GM21381 (cell line): ENCODE measurements around the gene MRPS2.

Source experiments
- ATAC-seq: cut with Tn5 transposase; IDR thresholded peaks from one replicate; pipeline ENCODE4 v1.9.1; 2021; ENCODE audit warnings: mild to moderate bottlenecking, moderate library complexity; ENCODE audit not compliant: unreplicated experiment

MRPS2 gene

GRCh38 chr9:135498381-135499126, 1.9 kb upstream of the MRPS2 start:
- ATAC-seq = no peak

DNA sequence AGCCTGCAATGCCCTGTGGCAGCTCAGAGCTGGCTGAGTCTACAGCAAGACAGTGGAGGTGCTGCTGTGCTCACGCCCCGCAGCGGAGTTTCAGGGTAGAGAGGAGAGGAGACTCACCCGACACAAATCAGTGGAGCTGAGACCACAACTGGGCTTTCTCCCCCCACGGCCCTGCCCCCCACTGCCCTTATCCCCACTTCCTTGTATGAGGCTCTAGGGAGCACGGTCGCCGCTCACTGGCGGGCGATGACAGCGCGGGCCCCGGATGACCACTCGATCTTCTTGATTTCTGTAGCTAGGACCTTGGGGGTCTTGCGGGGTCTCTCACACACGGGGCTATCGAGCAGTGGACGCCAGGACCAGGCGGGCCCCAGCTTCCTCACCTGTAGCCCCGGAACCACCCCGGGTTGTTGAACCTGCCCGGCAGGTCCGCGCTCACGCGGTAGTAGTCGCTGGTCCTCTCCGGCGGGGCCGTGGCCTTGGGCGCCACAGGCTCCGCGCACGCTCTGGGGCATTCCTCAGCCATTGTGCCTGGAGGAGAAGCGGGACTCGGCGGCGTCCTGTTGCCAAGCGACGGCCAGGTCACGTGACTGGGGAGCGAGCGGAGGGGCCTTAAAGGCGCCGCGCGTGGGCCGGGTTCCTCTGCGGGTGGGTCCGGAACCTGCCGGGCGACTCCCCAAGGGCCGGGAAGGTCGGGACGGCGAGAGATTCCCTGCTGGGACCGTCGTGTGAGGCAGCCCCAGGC, 984 bp upstream of the MRPS2 start:
- ATAC-seq = peak; percentile 52

DNA sequence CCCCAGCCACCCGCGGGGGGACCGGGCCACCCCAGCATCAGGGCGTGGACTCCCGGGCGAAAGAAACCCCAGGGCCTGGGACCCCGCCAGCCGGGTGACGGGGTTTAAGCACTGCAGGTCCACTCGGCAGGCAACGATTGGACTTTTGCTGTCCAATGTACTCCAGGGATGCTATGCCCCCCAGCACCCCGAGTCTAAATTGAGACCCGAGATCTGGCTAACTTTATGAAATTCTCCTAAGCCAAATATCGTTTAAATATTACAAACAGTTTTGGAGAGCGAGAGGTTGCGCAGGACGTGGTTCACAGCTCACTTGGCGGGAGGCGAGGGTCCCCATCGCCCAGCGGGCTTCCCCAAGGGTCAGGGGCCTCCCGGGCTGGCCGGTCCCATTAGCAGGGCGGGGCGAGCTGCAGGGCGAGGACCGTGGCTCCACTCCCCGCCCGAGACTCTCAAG, 384 bp upstream of the MRPS2 start:
- peak; percentile 16 for ATAC-seq

- no peak for ATAC-seq
Measured at GRCh38 chr9:135501261-135502167, 1.0 kb downstream of the MRPS2 start.

- no peak for ATAC-seq
Measured at GRCh38 chr9:135502168-135502872, 1.8 kb downstream of the MRPS2 start.

DNA sequence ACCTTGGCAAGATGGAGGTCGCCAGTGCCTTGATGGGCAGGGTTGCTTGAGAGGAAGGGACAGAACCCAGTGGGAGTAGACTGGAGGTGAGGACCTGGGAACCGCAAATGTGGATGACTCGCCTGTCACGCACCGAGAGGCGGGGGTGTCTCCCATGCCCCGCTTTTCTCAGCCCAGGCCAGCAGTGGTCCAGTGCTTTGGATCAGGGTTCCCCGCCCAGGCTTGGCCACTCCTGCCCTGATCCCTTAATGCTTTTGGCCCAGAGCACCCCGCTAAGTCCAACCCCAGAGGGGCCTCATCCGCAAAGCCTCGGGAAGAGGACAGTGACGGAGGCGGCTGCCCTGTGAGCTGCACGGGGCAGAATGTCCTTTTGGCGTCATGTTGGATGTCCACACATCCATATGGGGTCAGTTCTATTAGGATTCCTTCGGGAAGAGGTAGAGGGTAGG, 2.4 kb downstream of the MRPS2 start:
- no peak for ATAC-seq

DNA sequence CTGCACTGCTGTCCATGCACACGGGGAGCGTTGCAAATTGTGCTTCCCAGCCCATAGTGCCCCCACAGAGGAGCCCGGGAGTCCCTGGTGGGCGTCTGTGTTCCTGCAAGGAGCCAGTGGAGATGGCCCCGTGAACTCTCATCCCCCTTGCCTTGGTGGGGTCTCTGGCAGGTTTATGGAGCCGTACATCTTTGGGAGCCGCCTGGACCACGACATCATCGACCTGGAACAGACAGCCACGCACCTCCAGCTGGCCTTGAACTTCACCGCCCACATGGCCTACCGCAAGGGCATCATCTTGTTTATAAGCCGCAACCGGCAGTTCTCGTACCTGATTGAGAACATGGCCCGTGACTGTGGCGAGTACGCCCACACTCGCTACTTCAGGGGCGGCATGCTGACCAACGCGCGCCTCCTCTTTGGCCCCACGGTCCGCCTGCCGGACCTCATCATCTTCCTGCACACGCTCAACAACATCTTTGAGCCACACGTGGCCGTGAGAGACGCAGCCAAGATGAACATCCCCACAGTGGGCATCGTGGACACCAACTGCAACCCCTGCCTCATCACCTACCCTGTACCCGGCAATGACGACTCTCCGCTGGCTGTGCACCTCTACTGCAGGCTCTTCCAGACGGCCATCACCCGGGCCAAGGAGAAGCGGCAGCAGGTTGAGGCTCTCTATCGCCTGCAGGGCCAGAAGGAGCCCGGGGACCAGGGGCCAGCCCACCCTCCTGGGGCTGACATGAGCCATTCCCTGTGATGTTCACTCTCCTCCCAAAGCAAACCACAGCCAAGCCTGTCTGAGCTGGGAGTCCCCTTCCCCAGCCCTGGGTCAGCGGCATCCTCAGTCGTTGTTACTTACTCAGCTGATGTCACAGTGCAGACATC, 3.1 kb downstream of the MRPS2 start:
- ATAC-seq = no peak

DNA sequence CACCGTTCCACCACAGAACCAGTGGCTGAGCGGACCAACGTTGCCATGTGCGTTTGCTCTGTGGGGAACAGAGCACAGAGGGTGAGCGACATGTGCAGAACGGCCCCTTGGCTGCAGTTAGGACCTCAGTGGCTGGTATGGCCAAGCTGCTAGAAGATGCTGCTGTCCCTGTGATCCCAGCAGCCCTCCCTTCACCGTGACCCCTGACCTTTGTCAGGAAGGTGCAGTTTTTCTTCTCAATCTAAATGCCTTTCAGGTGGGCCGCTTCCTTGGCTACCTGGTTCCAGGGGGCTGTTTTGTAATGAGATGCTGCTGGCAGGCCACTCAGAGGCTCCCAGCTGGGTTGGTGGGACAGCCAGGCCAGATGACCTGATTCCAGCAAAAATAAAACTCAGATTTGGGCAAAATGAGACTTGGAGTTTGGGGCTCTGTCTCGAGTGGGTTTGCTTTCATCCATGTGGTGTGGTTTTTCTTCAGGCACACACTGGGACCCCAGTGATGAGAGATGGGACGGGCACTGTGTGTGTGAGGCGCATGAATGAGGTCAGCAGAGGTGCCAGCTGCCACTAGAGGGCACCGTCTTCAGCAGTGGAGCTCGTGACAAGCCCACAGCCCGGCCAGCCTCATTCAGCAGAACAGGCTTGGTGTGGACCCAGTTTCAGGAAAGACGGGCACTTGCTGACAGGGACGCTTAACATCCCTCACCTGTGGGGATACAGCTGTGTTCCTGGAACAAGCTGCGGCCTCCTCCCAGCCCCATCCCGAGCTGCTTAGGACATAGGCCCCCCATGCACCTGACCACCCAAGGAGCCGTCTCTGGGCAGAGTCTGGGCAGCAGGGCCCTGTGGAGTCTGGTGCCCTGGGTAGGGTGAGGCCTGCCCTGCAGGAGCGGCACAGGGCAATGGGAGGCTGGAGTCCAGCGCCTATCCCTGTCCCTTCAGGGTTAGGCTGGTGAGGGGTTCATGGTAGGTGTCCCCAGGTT, 4.1 kb downstream of the MRPS2 start:
- ATAC-seq = no peak

DNA sequence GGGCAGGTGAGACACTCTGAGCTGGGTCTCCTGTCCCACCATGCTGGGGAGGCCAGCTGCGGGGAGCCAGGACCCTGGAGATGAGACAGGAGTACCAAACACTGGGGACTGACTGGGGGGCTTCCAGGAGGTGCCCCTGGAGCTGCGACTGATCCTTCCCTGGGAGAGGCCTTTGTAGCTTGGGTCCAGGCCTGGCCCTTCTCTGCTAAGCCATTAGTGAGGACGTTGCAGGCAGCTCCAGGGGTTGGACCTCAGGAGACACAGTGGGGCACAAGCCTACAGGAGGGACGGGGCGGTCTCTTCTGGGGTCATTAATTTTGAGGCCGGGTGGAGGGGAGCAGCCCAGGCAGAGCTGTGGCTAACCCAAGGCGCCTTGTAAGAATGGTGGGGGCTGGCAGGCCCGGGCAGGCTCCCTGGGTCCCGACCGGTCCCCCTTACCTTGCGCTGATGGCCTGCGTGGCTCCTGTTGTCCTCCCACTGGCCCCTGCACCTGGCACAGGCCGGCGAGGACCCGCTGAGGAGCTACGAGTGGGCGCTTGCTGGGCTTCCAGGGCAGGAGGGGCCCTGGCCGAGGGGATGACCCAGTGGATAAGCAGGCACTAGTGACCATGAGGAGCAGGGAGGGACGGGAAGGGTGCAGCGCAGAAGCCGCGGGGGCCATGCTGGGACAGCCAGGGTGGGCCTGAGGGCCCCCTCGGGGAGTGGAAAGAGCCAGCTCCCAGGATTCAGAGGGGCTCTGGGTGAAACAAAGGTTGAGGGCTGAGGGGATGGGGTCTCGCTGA, 5.1 kb downstream of the MRPS2 start:
- no peak for ATAC-seq

GRCh38 chr9:135506327-135507103, 6.0 kb downstream of the MRPS2 start:
- no peak for ATAC-seq

DNA sequence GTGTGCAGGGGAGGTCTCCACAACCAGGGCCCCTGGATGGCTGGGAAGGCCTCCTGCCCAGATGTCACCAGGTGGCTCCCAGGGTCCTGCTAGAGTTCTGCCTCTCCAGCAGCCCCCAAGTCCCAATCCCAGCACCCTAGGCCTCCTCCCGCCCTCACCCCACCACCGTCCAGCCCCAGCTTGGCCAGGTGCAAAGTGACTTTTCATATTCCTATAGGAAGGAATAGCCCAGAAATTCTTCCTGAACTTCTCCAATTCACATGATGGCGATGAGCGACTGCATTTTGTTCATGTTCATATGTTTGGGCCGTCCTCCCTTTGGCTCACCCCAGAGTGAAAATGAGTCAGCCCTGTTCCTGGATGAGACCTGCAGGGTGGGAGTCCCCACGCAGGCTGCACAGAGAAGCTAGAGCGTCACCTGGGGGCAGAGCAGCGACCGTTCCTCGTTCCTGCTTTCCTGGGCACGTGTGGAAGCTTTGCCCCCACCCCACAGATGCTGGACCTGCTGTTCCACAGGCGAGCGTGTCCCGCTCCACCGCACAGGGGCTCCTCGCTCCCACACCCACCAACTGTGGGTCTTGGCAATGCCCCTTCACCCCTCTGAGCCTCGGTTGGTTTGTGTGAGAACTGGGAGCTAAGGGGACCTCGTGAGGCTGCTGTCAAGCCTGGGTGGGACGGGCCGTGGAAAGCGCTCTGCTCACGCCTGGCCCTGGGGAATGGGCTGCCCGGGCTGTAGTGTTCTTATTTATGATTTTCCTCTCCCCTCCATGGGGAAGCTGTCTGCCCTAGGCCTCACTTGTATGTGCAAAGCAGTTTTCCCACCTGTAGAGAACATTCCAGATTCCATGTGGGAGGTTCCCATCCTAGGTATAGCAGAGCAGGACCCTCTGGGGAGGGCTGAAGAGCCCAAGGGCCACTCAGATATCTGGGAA, 6.9 kb downstream of the MRPS2 start:
- ATAC-seq = no peak

- no peak for ATAC-seq
Measured at GRCh38 chr9:135508211-135508820, 7.8 kb downstream of the MRPS2 start.

GRCh38 chr9:135509458-135509857, 9.0 kb downstream of the MRPS2 start:
- no peak for ATAC-seq

- no peak for ATAC-seq
Measured at GRCh38 chr9:135512241-135512603, 11.7 kb downstream of the MRPS2 start.

DNA sequence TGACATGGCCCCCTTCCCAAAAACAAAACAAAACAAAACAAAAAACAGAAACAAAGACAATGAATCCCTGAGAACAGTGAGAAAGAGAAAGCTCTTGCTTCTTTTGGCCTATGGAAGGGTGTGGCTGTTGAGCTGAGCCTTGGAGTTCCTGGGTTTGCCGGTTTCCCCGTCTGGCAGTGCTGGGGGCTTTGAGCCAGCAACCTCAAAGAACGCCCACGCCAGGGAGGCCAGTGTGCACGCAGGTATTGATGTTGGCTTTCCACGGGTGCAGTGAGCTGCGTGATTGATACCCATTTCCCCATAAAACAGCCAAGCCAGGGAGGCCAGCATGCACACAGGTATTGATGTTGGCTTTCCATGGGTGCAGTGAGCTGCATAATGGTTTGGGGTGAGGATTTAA, 12.4 kb downstream of the MRPS2 start:
- no peak for ATAC-seq
